Pancreas (tissue), 10 donors: ENCODE results near the gene CCDC78. TPM values are rescaled to one million over a fixed set of nuclear protein-coding genes. Genes with fewer than 3 reads are reported as not detected.

Experiments
- ATAC-seq, 4 donors: fragments of 200-7000 bp; cut with Tn5 transposase; one replicate each; pipeline versions ENCODE4 v1.8.0 to v1.9.1; 2020; ENCODE audit warnings: mild to moderate bottlenecking in 4 of 4, moderate library complexity in 4 of 4
- DNase-seq, 6 donors: peaks; one replicate each; pipeline ENCODE4 v3.0.0-alpha.2; 2020
- FAIRE-seq: peaks from 2 replicates; lab custom pipeline; 2012; peaks lifted over from hg19 to GRCh38; lab: Jason Lieb, UNC
- H3K27ac ChIP-seq, 4 donors: fragments of 200-600 bp; sonication (generic); 1 replicate in 3 of 4; 2 replicates in 1 of 4; pipeline versions ENCODE4 v1.5.0 to v1.8.0; 2020
- H3K27me3 ChIP-seq, 4 donors: fragments of 200-600 bp; one replicate each; pipeline ENCODE4 v1.8.0; 2021
- H3K36me3 ChIP-seq, 3 donors: fragments of 200-600 bp; sonication (generic) in 1 of 3; one replicate each; pipeline versions ENCODE4 v1.5.0 to v1.8.0; 2020 to 2021
- H3K4me1 ChIP-seq, 3 donors: fragments of 200-600 bp; one replicate each; pipeline ENCODE4 v1.8.0; 2021
- H3K4me3 ChIP-seq, 4 donors: fragments of 200-600 bp; sonication (generic) in 2 of 4; one replicate each; pipeline versions ENCODE4 v1.5.0 to v1.8.0; 2020 to 2021
- H3K9me3 ChIP-seq, 4 donors: fragments of 200-600 bp; one replicate each; pipeline ENCODE4 v1.8.0; 2021
- WGBS, 2 donors: extraction: QIAGEN DNeasy Blood & Tissue Kit; methylation state at CpG; one replicate each; pipeline ENCODE4 v1.1.7; 2013; 5-methylcytosine and 5-hydroxymethylcytosine counted together
- intact Hi-C, 3 donors: fragments of 100-400 bp; cut with DNase I; formaldehyde crosslinking; loops; one replicate each; pipeline versions ENCODE4 v1.11.1 to v1.14.2; 2022
- polyA plus RNA-seq, 2 donors: library from polyadenylated mRNA; stranded (reverse); fragments of 200-250 nt; gene quantifications; one replicate each; pipeline ENCODE4 v1.2.3, GENCODE V29; 2013
- total RNA-seq, 6 donors: library from RNA; stranded (reverse); fragmentation: NEBNext Ultra II Directional in 4 of 6; extraction: Animal tissue kit (Norgen Biotek cat#: 25700) in 4 of 6; gene quantifications; one replicate each; pipeline versions ENCODE4 v1.2.1 to v1.2.4, GENCODE V29; 2021 to 2023
- TF ChIP-seq, protein P1 (sequence below), 4 donors: fragments of 200-600 bp; sonication (generic) in 3 of 4; IDR thresholded peaks; one replicate each; pipeline versions ENCODE4 v1.5.0 to v1.8.0; 2021; ENCODE audit warnings: antibody characterized with exemption in 4 of 4
- donor health status: healthy with polysubstance abuse.
- donor health status: DM: no; HTN: no; CAD: no; lungs with moderate emphysema.
- donor health status: DM: no; HTN: no; CAD: no.
- donor health status: control.
- donor health status: control.
- donor health status: Bipolar disorder and iron deficiency.
- donor health status: DM: yes; HTN: yes; CAD: no.
- donor health status: DM: no; HTN: no; CAD: no.
- donor health status: DM: no; HTN: no; CAD: no.
- donor health status: DM: yes; HTN: yes; CAD: no.

Gene CCDC78
- total and polyA plus RNA-seq, 8 donors: 0.16 to 7.7 (median 0.46) TPM

DNA sequence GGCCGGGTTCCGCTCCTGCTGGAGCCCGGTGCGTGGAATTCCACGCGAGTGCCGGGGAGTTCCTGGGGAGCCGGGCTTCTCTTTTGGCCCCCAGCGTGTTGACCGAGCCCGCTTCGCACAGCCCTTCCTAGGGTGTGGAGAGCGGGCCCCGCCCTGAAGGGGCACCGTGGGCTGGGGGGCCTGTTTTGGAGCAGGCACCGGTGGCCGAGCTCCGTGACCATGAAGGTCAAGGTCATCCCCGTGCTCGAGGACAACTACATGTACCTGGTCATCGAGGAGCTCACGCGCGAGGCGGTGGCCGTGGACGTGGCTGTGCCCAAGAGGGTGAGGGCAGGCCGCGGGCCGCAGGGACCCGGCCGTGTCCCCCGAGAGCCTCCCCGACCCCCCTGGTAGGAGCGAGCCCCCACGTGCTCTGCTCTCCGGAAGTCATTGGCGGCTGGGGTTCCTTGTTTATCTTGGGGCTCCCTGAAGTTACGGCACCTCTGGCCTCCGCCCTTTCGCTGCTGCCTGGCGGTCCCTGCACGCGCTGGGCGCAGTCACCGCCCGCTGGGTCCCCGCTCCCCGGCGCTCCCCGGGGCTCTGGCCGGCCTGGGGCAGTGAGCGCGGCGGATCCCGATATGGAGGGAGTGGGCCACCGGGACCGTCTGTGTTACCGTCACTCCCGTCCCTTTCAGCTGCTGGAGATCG lies 1.2 kb upstream of the CCDC78 start:
- ATAC-seq (peak in 2 of 4 donors; percentile 3 to 8), FAIRE-seq (no peak), DNase-seq (peak in 4 of 6 donors; percentile 5 to 84 (median 56))
- Histone ChIP-seq H3K4me3 (peak overlapping the region; percentile 14 to 49 (median 22)), H3K36me3 (peaks cover 0 to 6% (median 0%) of the 10 kb centered on the region in 3 donors), H3K4me1 (peaks cover 9 to 16% (median 14%) of the 10 kb centered on the region in 3 donors), H3K27me3 (no peaks in the 10 kb centered on the region), H3K9me3 (no peaks in the 10 kb centered on the region), H3K27ac (no peak overlapping the region)
- 0 to 1% methylated on average over 48 to 61 of the region's 61 CpGs for WGBS, 2 donors
- TF ChIP-seq, protein P1, sequence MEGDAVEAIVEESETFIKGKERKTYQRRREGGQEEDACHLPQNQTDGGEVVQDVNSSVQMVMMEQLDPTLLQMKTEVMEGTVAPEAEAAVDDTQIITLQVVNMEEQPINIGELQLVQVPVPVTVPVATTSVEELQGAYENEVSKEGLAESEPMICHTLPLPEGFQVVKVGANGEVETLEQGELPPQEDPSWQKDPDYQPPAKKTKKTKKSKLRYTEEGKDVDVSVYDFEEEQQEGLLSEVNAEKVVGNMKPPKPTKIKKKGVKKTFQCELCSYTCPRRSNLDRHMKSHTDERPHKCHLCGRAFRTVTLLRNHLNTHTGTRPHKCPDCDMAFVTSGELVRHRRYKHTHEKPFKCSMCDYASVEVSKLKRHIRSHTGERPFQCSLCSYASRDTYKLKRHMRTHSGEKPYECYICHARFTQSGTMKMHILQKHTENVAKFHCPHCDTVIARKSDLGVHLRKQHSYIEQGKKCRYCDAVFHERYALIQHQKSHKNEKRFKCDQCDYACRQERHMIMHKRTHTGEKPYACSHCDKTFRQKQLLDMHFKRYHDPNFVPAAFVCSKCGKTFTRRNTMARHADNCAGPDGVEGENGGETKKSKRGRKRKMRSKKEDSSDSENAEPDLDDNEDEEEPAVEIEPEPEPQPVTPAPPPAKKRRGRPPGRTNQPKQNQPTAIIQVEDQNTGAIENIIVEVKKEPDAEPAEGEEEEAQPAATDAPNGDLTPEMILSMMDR (IDR thresholded peaks at IDR 0.05): no peak
- intact Hi-C loops: no loop called here

DNA sequence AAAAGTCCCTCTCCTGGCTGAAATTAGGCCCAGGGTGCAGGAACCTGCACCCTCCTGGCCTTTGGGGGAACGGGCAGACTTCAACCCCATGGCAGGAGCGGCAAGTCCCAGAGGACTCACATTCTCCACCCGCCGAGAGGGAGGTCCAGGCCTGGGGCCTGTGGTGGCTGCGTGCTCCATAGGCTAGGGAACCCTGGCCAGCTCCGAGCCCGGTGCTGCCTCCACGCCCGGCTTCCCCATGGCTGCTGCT lies 130 bp downstream of the CCDC78 start:
- 8% methylated on average over 9 of the region's 9 CpGs for WGBS, 2 donors
- ATAC-seq: no peak
- no peaks in the 10 kb centered on the region for H3K27me3 ChIP-seq
- no peak overlapping the region for H3K27ac ChIP-seq
- H3K4me1 ChIP-seq: peaks cover 9 to 22% (median 17%) of the 10 kb centered on the region in 3 donors
- intact Hi-C loops: no loop called here
- FAIRE-seq: no peak
- TF ChIP-seq, protein P1 (IDR thresholded peaks at IDR 0.05): no peak
- no peaks in the 10 kb centered on the region for H3K36me3 ChIP-seq
- DNase-seq: no peak
- H3K9me3 ChIP-seq: no peaks in the 10 kb centered on the region
- H3K4me3 ChIP-seq: peak overlapping the region in 1 of 4 donors; percentile 49

DNA sequence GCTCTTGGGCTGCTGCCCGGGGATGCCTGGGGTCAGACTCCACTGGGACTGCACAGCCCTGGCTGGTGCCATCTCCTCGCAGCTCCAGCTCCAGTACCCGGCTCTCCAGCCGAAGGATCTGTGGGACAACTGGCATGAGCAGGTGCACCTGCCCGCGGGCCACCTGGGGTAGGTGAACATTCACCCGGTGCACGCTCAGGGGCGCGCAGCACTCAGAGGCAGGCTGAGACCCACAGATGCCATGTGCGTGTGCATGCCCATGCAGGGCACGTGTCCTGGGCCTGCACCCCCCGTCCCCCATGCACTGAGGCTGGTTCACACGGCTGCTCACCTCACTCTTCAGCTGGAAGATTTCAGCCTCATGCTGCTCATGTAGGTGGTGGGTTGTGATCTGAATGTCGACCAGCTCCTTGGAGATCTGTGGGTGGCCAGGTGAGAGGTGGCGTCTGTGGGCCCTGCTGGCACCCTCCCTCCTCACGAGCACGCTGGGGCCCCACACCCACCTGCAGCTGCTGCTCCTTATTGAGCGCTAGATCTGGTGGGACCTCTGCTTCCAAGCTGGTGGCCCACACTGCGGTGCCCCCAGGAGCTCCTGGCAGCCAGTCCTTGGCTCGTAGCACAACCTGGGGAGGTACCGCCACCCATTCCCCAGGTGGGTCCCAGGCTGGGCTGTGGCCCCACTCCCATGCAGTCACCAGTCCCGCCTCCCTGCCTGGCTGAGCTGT lies 618 bp downstream of the CCDC78 start:
- no peak overlapping the region for H3K4me3 ChIP-seq
- 46 to 60% methylated on average over 23 of the region's 23 CpGs for WGBS, 2 donors
- ATAC-seq (no peak), DNase-seq (peak in 2 of 6 donors; percentile 33 to 80), FAIRE-seq (no peak)
- no peaks in the 10 kb centered on the region for H3K36me3 ChIP-seq
- no peak overlapping the region for H3K27ac ChIP-seq
- H3K27me3 ChIP-seq: no peaks in the 10 kb centered on the region
- intact Hi-C loops: no loop called here
- TF ChIP-seq, protein P1 (IDR thresholded peaks at IDR 0.05): no peak
- H3K9me3 ChIP-seq: no peaks in the 10 kb centered on the region
- peaks cover 9 to 22% (median 17%) of the 10 kb centered on the region in 3 donors for H3K4me1 ChIP-seq

DNA sequence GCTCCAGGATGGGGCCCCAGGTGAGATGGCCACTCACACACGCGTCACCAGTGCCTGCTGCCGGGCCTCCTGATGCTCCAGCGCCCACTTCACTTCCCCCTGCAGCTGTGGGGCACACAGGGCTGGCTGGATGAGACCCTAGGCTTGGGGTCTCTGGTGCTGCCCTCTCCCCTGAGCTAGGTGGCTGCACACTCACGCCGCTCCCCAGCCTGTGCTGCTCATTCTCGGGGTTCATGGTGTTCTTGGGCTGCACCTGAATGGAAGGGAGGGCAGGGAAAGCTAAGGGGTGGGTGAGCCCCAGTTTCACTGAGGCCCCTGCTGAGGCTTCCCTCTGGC lies 1.2 kb downstream of the CCDC78 start:
- WGBS, 2 donors: 62 to 77% methylated on average over 7 of the region's 7 CpGs
- H3K9me3 ChIP-seq: no peaks in the 10 kb centered on the region
- H3K36me3 ChIP-seq: no peaks in the 10 kb centered on the region
- intact Hi-C loops: no loop called here
- no peaks in the 10 kb centered on the region for H3K27me3 ChIP-seq
- no peak overlapping the region for H3K4me3 ChIP-seq
- ATAC-seq (no peak), DNase-seq (no peak), FAIRE-seq (no peak)
- H3K27ac ChIP-seq: no peak overlapping the region
- TF ChIP-seq, protein P1 (IDR thresholded peaks at IDR 0.05): no peak
- peaks cover 10 to 26% (median 18%) of the 10 kb centered on the region in 3 donors for H3K4me1 ChIP-seq
